ENCODE data around the gene KDM4B. TPM values are rescaled to one million over a fixed set of nuclear protein-coding genes. Genes with fewer than 3 reads are reported as not detected.
A peak's percentile ranks its signal among the peaks of the same experiment; 100 is the strongest.
"Not testable (repeated sequence)": the region's sequence is repeated elsewhere in the genome, so short reads cannot be mapped to it uniquely, and the experiment has no call there.

The KDM4B gene
- total RNA-seq, 1 donor from 2014 or later = 21.2 TPM

- Histone ChIP-seq H3K27me3 (ENCODE audit: control insufficient read depth, insufficient read depth, low read length) (peaks cover 8% of the 10 kb centered on the region), H3K36me3 (ENCODE audit: control insufficient read depth, insufficient read depth, low read length) (no peaks in the 10 kb centered on the region), H3K4me3 (ENCODE audit: low read depth, low read length) (no peak overlapping the region)
- DNase-seq (ENCODE audit: low read depth) = no peak
- TF ChIP-seq CTCF (IDR thresholded peaks at IDR 0.05; ENCODE audit: insufficient read depth, low read length, poor library complexity, severe bottlenecking) = peak; percentile 65
Measured at GRCh38 chr19:5154129-5154798, 185.4 kb downstream of the KDM4B start.

GRCh38 chr19:5154799-5155426 lies 186.0 kb downstream of the KDM4B start:
- no peak for DNase-seq (ENCODE audit: low read depth)
- Histone ChIP-seq H3K4me3 (ENCODE audit: low read depth, low read length) (no peak overlapping the region), H3K36me3 (ENCODE audit: control insufficient read depth, insufficient read depth, low read length) (no peaks in the 10 kb centered on the region), H3K27me3 (ENCODE audit: control insufficient read depth, insufficient read depth, low read length) (peaks cover 8% of the 10 kb centered on the region)
- no peak for TF ChIP-seq CTCF (IDR thresholded peaks at IDR 0.05; ENCODE audit: insufficient read depth, low read length, poor library complexity, severe bottlenecking)

- Histone ChIP-seq H3K27me3 (ENCODE audit: control insufficient read depth, insufficient read depth, low read length) (peaks cover 8% of the 10 kb centered on the region), H3K4me3 (ENCODE audit: low read depth, low read length) (no peak overlapping the region), H3K36me3 (ENCODE audit: control insufficient read depth, insufficient read depth, low read length) (no peaks in the 10 kb centered on the region)
- TF ChIP-seq CTCF (IDR thresholded peaks at IDR 0.05; ENCODE audit: insufficient read depth, low read length, poor library complexity, severe bottlenecking) = no peak
- DNase-seq (ENCODE audit: low read depth) = no peak
Measured at GRCh38 chr19:5155586-5156210, 186.8 kb downstream of the KDM4B start.

GRCh38 chr19:5156231-5156986 lies 187.5 kb downstream of the KDM4B start:
- no peak overlapping the region for H3K4me3 ChIP-seq (ENCODE audit: low read depth, low read length)
- H3K27me3 ChIP-seq (ENCODE audit: control insufficient read depth, insufficient read depth, low read length) = peaks cover 8% of the 10 kb centered on the region
- no peaks in the 10 kb centered on the region for H3K36me3 ChIP-seq (ENCODE audit: control insufficient read depth, insufficient read depth, low read length)
- no peak for DNase-seq (ENCODE audit: low read depth)
- TF ChIP-seq CTCF (IDR thresholded peaks at IDR 0.05; ENCODE audit: insufficient read depth, low read length, poor library complexity, severe bottlenecking) = no peak

GRCh38 chr19:5157186-5157585 lies 188.3 kb downstream of the KDM4B start:
- Histone ChIP-seq H3K27me3 (ENCODE audit: control insufficient read depth, insufficient read depth, low read length) (peaks cover 8% of the 10 kb centered on the region), H3K4me3 (ENCODE audit: low read depth, low read length) (no peak overlapping the region), H3K36me3 (ENCODE audit: control insufficient read depth, insufficient read depth, low read length) (no peaks in the 10 kb centered on the region)
- no peak for TF ChIP-seq CTCF (IDR thresholded peaks at IDR 0.05; ENCODE audit: insufficient read depth, low read length, poor library complexity, severe bottlenecking)
- DNase-seq (ENCODE audit: low read depth) = no peak

GRCh38 chr19:5158549-5159134 lies 189.7 kb downstream of the KDM4B start:
- H3K27me3 ChIP-seq (ENCODE audit: control insufficient read depth, insufficient read depth, low read length); DNase-seq (ENCODE audit: low read depth); H3K36me3 ChIP-seq (ENCODE audit: control insufficient read depth, insufficient read depth, low read length); H3K4me3 ChIP-seq (ENCODE audit: low read depth, low read length): not testable (repeated sequence)

GRCh38 chr19:5160158-5160795 lies 191.4 kb downstream of the KDM4B start:
- H3K4me3 ChIP-seq (ENCODE audit: low read depth, low read length); H3K36me3 ChIP-seq (ENCODE audit: control insufficient read depth, insufficient read depth, low read length); DNase-seq (ENCODE audit: low read depth): not testable (repeated sequence)

More at GRCh38 chr19:5160158-5160795, 191.4 kb downstream of the KDM4B start:
- not testable (repeated sequence) for H3K27me3 ChIP-seq (ENCODE audit: control insufficient read depth, insufficient read depth, low read length)

Data from kidney epithelial cell (primary cell).